ENCODE data around the gene NOTCH4.

- TF ChIP-seq, protein P1, sequence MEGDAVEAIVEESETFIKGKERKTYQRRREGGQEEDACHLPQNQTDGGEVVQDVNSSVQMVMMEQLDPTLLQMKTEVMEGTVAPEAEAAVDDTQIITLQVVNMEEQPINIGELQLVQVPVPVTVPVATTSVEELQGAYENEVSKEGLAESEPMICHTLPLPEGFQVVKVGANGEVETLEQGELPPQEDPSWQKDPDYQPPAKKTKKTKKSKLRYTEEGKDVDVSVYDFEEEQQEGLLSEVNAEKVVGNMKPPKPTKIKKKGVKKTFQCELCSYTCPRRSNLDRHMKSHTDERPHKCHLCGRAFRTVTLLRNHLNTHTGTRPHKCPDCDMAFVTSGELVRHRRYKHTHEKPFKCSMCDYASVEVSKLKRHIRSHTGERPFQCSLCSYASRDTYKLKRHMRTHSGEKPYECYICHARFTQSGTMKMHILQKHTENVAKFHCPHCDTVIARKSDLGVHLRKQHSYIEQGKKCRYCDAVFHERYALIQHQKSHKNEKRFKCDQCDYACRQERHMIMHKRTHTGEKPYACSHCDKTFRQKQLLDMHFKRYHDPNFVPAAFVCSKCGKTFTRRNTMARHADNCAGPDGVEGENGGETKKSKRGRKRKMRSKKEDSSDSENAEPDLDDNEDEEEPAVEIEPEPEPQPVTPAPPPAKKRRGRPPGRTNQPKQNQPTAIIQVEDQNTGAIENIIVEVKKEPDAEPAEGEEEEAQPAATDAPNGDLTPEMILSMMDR (conservative IDR thresholded peaks at IDR 0.05; ENCODE audit: low read depth, low read length), result no peak
- TF ChIP-seq POLR2A (IDR thresholded peaks at IDR 0.05; ENCODE audit: low read depth, low read length), result no peak
- no peak for TF ChIP-seq BHLHE40 (IDR thresholded peaks at IDR 0.05; ENCODE audit: low read depth, low read length)
- TF ChIP-seq MAZ (IDR thresholded peaks at IDR 0.05; ENCODE audit: borderline replicate concordance, low read depth, low read length), result no peak
Measured at GRCh38 chr6:32167761-32168262, 56.1 kb downstream of the NOTCH4 start.
